IPS-NIHi11 (cell line): ENCODE results near the gene COL26A1.
"Not testable (repeated sequence)": the region's sequence is repeated elsewhere in the genome, so short reads cannot be mapped to it uniquely, and the experiment has no call there.

Experiments
- DNase-seq: peaks from one replicate; pipeline ENCODE4 v3.0.0; 2012; ENCODE audit warnings: mixed read lengths, low spot score

The COL26A1 gene

DNA sequence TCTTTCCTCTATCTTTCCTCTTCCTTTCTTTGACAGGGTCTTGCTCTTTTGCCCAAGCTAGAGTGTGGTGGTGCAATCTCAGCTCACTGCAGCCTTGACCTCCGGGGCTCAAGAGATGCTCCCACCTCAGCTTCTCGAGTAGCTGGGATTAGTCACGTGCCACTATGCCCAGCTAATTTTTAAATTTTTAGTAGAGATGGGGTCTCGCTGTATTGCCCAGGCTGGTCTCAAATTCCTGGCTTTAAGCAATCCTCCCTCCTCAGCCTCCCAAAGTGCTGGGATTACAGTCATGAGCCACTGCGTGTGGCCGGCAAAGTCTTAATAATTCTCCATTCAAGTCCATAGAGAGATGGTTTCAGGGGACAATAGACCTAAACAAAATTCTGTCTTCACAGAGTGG lies 40.2 kb downstream of the COL26A1 start:
- no peak for DNase-seq

GRCh38 chr7:101405474-101406067 lies 42.9 kb downstream of the COL26A1 start:
- no peak for DNase-seq

DNA sequence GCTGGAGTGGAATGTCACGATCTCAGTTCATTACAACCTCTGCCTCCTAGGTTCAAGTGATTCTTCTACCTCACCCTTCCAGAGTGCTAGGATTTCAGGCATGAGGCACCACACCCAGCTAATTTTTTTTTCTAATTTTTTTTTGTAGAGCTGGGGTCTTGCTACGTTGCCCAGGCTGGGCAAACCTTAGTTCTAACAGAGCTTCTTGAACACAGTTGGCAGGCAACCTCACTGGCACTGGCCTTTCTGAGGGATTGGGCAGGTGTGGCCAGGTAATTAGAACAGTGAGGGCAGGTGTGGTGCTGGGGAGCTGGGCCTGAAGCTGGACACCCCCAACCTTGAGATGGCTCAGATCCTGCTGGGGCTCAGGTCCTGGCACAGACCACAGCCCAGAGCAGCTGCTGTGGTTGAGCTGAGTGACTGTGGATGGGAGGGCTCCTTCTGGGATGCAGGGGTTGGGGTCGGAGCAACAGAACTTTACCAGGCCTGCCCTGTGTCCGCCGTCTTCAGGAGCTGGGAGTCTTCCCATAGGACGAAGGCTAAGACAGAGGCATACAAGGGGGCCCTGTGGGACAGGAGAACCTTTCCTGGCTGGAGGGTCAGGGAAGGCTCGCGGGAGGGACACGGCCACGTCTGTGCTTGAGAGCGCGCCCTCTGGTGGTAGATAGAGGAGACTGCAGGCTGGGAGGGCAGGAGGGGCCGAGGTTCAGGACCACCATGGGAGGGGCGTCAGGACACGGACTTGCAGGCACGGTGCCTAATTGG lies 48.2 kb downstream of the COL26A1 start:
- peak; percentile 93 for DNase-seq

- DNase-seq, result no peak
Observed at GRCh38 chr7:101411508-101411874, 48.8 kb downstream of the COL26A1 start.

GRCh38 chr7:101412976-101413375 lies 50.3 kb downstream of the COL26A1 start:
- DNase-seq, result no peak

- no peak for DNase-seq
Observed at GRCh38 chr7:101418694-101419093, 56.0 kb downstream of the COL26A1 start.

DNA sequence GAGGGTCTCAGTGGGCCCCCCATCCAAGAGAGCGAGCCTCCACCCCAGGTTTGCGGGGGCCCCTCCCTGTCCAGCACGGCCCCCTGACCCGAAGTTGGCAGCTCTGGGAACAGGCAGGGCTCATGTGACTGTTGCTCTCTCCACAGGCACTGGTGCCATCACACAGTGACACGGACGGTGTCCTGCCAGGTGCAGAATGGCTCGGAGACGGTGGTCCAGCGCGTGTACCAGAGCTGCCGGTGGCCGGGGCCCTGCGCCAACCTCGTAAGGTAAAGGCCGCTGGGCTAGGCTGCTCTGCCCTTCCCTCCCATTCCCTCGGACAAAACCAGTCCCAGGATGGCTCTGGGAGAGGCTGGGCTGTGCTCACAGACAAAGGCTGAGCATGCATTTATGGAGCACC lies 57.2 kb downstream of the COL26A1 start:
- DNase-seq, result no peak

DNA sequence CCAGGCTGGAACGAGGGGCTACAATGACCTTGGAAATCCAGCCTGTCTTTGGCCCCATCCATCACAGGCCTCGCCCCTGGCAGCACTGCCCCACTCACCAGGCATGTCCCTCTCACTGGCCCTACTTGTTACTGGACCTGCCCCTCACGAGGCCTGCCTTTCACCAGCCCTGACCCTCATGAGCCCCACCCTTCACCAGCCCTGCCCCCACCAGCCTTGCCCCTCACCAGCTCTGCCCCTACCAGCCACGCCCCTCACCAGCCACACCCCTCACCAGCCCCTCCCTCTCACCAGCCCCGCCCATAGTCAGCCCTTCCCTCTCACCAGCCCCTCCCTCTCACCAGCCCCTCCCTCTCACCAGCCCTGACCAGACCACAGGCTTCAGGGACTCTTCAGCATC lies 57.8 kb downstream of the COL26A1 start:
- peak; percentile 81 for DNase-seq

DNA sequence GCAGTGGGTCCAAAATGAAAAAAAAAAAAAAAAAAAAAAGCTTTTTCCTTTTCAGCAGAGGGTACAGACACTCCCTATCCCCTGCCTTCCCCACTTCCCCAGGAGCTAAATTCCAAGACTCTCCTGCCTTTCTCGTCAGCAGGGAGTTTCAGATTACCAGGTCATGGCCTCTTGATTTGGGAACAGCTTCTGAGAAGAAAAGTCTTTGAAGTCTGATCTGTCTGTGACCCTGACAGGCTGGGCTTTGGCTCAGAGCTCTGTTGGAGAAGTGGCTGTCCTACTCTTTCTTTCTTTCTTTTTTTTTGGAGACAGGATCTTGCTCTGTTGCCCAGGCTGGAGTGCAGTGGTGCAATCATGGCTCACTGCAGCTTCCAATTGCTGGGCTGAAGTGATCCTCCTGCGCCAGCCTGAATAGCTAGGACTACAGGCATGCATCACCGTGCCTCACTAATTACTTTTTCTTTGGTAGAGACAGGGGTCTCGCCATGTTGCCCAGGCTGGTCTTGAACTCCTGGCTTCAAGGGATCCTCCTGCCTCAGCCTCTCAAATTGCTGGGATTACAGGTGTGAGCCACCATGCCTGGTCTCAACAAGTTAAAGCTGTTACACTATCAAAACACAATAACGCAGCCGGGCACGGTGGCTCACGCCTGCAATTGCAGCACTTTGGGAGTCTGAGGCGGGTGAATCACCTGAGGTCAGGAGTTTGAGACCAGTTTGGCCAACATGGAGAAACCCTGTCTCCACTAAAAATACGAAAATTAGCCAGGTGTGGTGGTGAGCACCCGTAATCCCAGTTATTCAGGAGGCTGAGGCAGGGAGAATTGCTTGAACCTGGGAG lies 59.9 kb downstream of the COL26A1 start:
- DNase-seq, result peak; percentile 41

- DNase-seq, result no peak
Observed at GRCh38 chr7:101426303-101427011, 63.8 kb downstream of the COL26A1 start.

DNA sequence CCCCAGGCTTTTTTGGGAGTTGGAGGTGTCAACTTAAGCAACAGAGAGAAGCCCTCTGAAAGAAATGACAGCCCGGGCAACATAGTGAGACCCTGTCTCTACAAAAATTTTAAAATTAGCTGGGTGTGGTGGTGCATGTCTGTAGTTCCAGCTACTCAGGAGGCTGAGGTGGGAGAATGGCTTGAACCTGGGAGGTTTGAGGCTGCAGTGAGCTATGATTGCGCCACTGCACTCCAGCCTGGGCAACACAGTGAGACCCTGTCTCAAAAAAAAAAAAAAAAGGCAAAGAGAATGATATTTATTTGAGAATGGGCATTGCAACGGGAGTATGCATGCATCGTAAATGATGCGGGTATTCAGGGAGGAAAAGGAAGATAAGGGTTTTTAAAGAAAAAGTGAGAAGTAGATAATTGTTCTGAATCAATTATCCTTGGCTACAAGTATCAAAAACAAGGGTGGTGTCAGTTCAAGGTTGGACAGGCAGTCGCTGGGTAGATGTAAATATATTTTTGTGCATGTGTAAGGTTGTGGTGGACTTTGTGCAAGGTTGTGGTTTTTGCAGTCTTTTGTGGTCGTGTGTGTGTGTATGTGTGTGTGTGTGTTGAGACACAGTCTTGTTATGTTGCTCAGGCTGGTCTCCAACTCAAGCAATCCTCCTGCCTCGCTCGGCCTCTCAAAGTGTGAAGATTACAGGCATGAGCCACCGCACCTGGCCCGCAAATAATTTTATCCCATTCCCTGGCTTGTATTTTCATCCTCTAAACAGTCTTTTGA lies 65.6 kb downstream of the COL26A1 start:
- no peak for DNase-seq

- DNase-seq, result no peak
Observed at GRCh38 chr7:101432316-101432715, 69.6 kb downstream of the COL26A1 start.

GRCh38 chr7:101433688-101434087 lies 71.0 kb downstream of the COL26A1 start:
- DNase-seq, result no peak

DNA sequence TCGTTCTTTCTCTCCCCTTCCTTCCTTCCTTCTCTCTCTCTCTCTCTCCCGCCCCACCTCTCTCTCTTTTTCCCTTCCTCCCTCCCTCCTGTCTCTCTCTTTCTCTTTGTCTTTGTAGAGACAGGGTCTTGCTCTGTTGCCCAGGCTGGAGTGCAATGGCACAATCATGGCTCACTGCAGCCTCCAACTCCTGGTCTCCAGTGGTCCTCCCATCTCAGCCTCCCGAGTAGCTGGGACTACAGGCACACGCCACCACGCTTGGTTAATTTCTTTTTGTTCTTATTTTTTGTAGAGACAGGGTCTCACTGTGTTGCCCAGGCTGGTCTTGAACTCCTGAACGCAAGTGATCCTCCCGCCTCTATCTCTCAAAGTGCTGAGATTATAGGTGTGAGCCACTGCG lies 71.5 kb downstream of the COL26A1 start:
- not testable (repeated sequence) for DNase-seq

- peak; percentile 51 for DNase-seq
Observed at GRCh38 chr7:101435461-101436220, 73.0 kb downstream of the COL26A1 start.

GRCh38 chr7:101436221-101436735 lies 73.6 kb downstream of the COL26A1 start:
- no peak for DNase-seq

DNA sequence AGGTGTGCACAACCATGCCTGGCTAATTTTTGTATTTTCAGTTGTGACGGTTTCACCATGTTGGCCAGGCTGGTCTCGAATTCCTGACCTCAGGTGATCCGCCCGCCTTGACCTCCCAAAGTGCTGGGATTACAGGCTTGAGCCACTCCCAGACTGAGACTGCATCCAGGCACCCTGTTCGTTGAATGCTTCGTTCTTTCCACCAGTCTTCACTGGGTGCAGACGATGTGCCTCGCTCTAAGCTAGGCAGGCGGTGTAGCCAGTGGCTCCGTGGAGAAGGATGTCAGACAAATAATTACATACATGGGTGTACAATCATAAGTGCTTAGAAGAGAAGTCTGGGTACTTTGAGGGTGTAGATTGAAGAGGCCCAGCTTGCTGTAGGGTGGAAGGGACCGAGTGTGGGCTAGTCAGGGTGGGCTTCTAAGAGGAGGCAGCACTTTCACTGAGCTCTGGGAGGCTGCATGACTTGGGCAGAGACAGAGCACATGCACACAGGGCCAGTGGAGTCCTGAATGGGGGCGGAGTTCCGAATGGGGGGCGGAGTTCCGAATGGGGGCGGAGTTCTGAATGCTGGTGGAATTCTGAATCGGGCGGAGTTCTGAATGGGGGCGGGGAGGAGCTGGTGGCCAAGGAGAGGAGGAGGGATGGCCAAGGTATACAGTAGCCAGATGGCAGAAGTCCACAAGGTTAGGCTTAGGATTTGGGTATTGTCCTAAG lies 74.3 kb downstream of the COL26A1 start:
- peak; percentile 90 for DNase-seq

DNA sequence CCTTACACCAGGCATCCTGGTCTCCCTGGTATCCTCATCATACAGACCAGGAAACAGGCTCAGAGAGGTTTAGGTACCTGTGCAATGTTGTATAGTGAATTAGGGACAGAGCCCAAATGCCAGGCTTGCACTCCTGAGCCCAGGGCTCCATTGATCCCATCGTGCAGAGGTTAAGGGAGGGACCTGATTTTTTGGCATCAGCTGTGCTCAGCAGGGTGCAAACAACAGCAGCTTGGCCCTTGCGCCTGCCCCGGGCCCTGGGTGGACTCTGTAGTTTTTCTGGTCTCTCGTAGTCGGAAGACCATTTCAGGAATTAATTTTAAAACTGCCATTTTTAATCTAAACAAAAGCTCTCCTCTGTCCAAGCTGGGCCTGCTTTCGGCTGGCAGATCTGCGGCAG lies 79.2 kb downstream of the COL26A1 start:
- no peak for DNase-seq

DNA sequence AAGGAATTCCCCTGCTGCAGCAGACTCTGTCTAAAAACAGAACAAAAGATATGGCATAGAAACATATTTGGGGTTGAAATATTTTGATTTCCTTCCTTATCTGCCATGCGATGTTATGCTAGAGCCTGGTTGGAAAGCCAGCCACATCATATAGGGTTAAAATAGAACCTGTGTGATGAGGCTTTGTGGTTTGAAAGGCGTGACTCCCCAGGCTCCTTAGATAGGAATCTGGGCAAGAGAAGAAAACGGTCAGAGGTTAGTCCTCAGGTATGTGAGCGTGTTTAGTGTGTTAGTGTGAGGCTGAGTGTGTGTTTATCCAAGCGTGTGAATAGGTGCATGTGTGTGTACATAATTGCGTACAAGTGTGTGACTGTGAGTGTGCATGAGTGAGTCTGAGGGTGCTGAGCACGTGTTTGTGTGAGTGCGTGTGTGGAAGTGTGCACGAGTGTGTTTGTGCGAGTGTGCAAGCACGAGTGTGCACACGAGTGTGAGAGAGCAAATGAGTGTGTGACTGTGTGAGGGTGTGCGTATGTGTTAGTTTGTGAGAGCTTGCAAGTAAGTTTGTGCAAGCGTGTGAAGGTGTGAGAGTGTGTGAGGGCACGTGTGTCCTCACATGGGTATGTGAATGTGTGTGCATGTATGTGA lies 79.9 kb downstream of the COL26A1 start:
- no peak for DNase-seq
